ENCODE results near the gene THRA.

The THRA gene

GRCh38 chr17:40062329-40063186 lies at the start of gene THRA:
Gene THRA, plus strand, starts transcription at chr17:40062965. Its CDS starts 11,524 bp downstream, at chr17:40074489.
- peak in 1 of 2 experiments; percentile 62 for DNase-seq

GRCh38 chr17:40014375-40014980 lies 48.3 kb upstream of the THRA start:
- DNase-seq = no peak

GRCh38 chr17:40015005-40015997 lies 47.5 kb upstream of the THRA start, which contains the start of gene CSF3:
Gene CSF3, plus strand, starts transcription at chr17:40015440. Its CDS starts 35 bp downstream, at chr17:40015475.
- no peak for DNase-seq

GRCh38 chr17:40015998-40016985 lies 46.5 kb upstream of the THRA start:
- DNase-seq = no peak

- DNase-seq = no peak
Measured at GRCh38 chr17:40017422-40018080, 45.2 kb upstream of the THRA start.

- DNase-seq = peak in 1 of 2 experiments; percentile 44
Measured at GRCh38 chr17:40018211-40019121, 44.3 kb upstream of the THRA start.

GRCh38 chr17:40019140-40019991 lies 43.4 kb upstream of the THRA start:
- DNase-seq = no peak

GRCh38 chr17:40020146-40020545 lies 42.6 kb upstream of the THRA start:
- no peak for DNase-seq

- DNase-seq = no peak
Measured at GRCh38 chr17:40021451-40021971, 41.3 kb upstream of the THRA start.

GRCh38 chr17:40022497-40022896 lies 40.3 kb upstream of the THRA start:
- DNase-seq = no peak

- no peak for DNase-seq
Measured at GRCh38 chr17:40022961-40023541, 39.7 kb upstream of the THRA start.

GRCh38 chr17:40023590-40024292 lies 39.0 kb upstream of the THRA start:
- no peak for DNase-seq

GRCh38 chr17:40024901-40025300 lies 37.9 kb upstream of the THRA start:
- DNase-seq = no peak

- no peak for DNase-seq
Measured at GRCh38 chr17:40025559-40025958, 37.2 kb upstream of the THRA start.

GRCh38 chr17:40025991-40026815 lies 36.6 kb upstream of the THRA start:
- no peak for DNase-seq

- peak; percentile 62 to 82 for DNase-seq
Measured at GRCh38 chr17:40026816-40027613, 35.8 kb upstream of the THRA start.
